Mammary epithelial cell (primary cell): ENCODE measurements around the gene CFAP206.

Experiments
- CTCF ChIP-seq, 2 donors: IDR thresholded peaks in 1 of 2; conservative IDR thresholded peaks in 1 of 2; 2 replicates each; pipeline ENCODE4 v1.5.1; 2011 to 2012; ENCODE audit warnings: inconsistent platforms in 2 of 2, low read length in 2 of 2, mild to moderate bottlenecking in 2 of 2, control low read depth in 1 of 2, low read depth in 1 of 2; ENCODE audit not compliant: insufficient read depth in 1 of 2; ENCODE audit errors: extremely low read depth in 1 of 2
- EZH2 ChIP-seq: IDR thresholded peaks from 2 replicates; pipeline ENCODE4 v1.6.1; 2012; ENCODE audit warnings: low read length, inconsistent platforms, borderline replicate concordance

GRCh38 chr6:87395431-87395830 is 12.3 kb upstream of the CFAP206 start:
- TF ChIP-seq CTCF (conservative IDR thresholded peaks at IDR 0.05 in 1 of 2, IDR thresholded peaks at IDR 0.05 in 1 of 2; ENCODE audit: extremely low read depth in 1 of 2, insufficient read depth in 1 of 2, low read depth in 1 of 2, low read length in 2 of 2) (no peak), EZH2 (no peak)
